Measurements from ENCODE around the gene NARF. TPM values are rescaled to one million over a fixed set of nuclear protein-coding genes. Genes with fewer than 3 reads are reported as not detected.

NARF gene
- total RNA-seq, 1 experiment from 2014 or later: 96.7 TPM

- ATAC-seq: peak; percentile 86
- ChIA-PET POLR2A (no interaction called here), CTCF (no interaction called here)
- peaks cover 33% of the 10 kb centered on the region for H3K9me3 Mint-ChIP-seq
- peak; percentile 90 for DNase-seq (ENCODE audit: low spot score)
- H3K4me1 Mint-ChIP-seq: peaks cover 14% of the 10 kb centered on the region
- peak within 1 kb of the TSS; percentile 84 for H3K27ac Mint-ChIP-seq
- peaks cover 20% of the 10 kb centered on the region for H3K27me3 Mint-ChIP-seq (ENCODE audit: low read depth)
- H3K4me3 Mint-ChIP-seq: peak within 1 kb of the TSS; percentile 76
- H3K36me3 Mint-ChIP-seq: peaks cover 19% of the 10 kb centered on the region
- no peak for TF ChIP-seq NFE2L1 (CRISPR knock-in tag; IDR thresholded peaks at IDR 0.05)
- no peak for TF ChIP-seq SMAD4 (CRISPR knock-in tag; IDR thresholded peaks at IDR 0.05)
- TF ChIP-seq GRHL2 (CRISPR knock-in tag; IDR thresholded peaks at IDR 0.05; ENCODE audit: insufficient replicate concordance, severe bottlenecking): no peak
- peak; percentile 56; the same call in 1 of the 2 replicates for TF ChIP-seq ZBTB43 (CRISPR knock-in tag; IDR thresholded peaks at IDR 0.05)
- TF ChIP-seq USF2 (CRISPR knock-in tag; IDR thresholded peaks at IDR 0.05): no peak; the same call in 1 of the 2 replicates
- no peak for TF ChIP-seq ATF6 (CRISPR knock-in tag; IDR thresholded peaks at IDR 0.05)
- TF ChIP-seq NR1H2 (CRISPR knock-in tag; IDR thresholded peaks at IDR 0.05): no peak
- no peak for TF ChIP-seq JAZF1 (CRISPR knock-in tag; IDR thresholded peaks at IDR 0.05)
- TF ChIP-seq PREB (CRISPR knock-in tag; IDR thresholded peaks at IDR 0.05; ENCODE audit: borderline replicate concordance): no peak
- no peak for TF ChIP-seq NR2C2 (CRISPR knock-in tag; IDR thresholded peaks at IDR 0.05)
- no peak for TF ChIP-seq ZMAT4 (CRISPR knock-in tag; IDR thresholded peaks at IDR 0.05)
- TF ChIP-seq ARID4B (CRISPR knock-in tag; IDR thresholded peaks at IDR 0.05; ENCODE audit: borderline replicate concordance): peak; percentile 67; the same call in 1 of the 2 replicates
- TF ChIP-seq ZNF671 (CRISPR knock-in tag; IDR thresholded peaks at IDR 0.05): no peak
- TF ChIP-seq ZNF219 (CRISPR knock-in tag; IDR thresholded peaks at IDR 0.05; ENCODE audit: borderline replicate concordance): 0 out of 2 replicates have a peak, but pooled peaks have one; percentile 21
- TF ChIP-seq TEAD1 (CRISPR knock-in tag; IDR thresholded peaks at IDR 0.05): peak; percentile 54; the same call in 1 of the 2 replicates
- no peak for TF ChIP-seq CBFB (CRISPR knock-in tag; IDR thresholded peaks at IDR 0.05; ENCODE audit: low read depth)
- no peak for TF ChIP-seq E2F1 (CRISPR knock-in tag; IDR thresholded peaks at IDR 0.05)
- TF ChIP-seq SP1 (CRISPR knock-in tag; conservative IDR thresholded peaks at IDR 0.05): peak; percentile 95
- 0 out of 2 replicates have a peak, but pooled peaks have one; percentile 52 for TF ChIP-seq NR3C1 (CRISPR knock-in tag; conservative IDR thresholded peaks at IDR 0.05; ENCODE audit: low read depth)
- TF ChIP-seq ZNF232 (CRISPR knock-in tag; IDR thresholded peaks at IDR 0.05): peak; percentile 54; the same call in 1 of the 2 replicates
- TF ChIP-seq HMGA2 (CRISPR knock-in tag; IDR thresholded peaks at IDR 0.05): no peak
- TF ChIP-seq FOXK1 (CRISPR knock-in tag; IDR thresholded peaks at IDR 0.05): peak; percentile 77; the same call in 1 of the 2 replicates
- TF ChIP-seq ZNF317 (CRISPR knock-in tag; IDR thresholded peaks at IDR 0.05; ENCODE audit: borderline replicate concordance, low read depth): 0 out of 2 replicates have a peak, but pooled peaks have one; percentile 16
- no peak for TF ChIP-seq FOXP1 (CRISPR knock-in tag; IDR thresholded peaks at IDR 0.05; ENCODE audit: borderline replicate concordance)
Observed at GRCh38 chr17:82450357-82451106, 8.0 kb upstream of the NARF start, which contains the start of gene CYBC1. TSS of gene CYBC1 (minus strand) at chr17:82450752. CDS start at chr17:82449254, 1,498 bp downstream.

Measured in WTC11 (cell line).